K562 (cell line): ENCODE measurements around the gene STARD13. TPM values are rescaled to one million over a fixed set of nuclear protein-coding genes. Genes with fewer than 3 reads are reported as not detected.

Source experiments
- ATAC-seq: fragments of 200-7000 bp; cut with Tn5 transposase; 3 replicates; pipeline ENCODE4 v1.9.1; 2020; ENCODE audit warnings: moderate library complexity
- BruUV-seq: library from RNA; stranded (reverse); fragments of 400-500 nt; replicated peaks from 2 replicates; lab custom pipeline; 2021; lab: Mats Ljungman, UMichigan
- CTCF ChIA-PET: fragments of 300-600 bp; formaldehyde crosslinking; extraction: SDS; loops from one replicate; lab custom pipeline; 2021; ENCODE audit warnings: low intra/inter-chr PET ratio; lab: Yijun Ruan, JAX
- POLR2A ChIA-PET: fragments of 300-600, 350-650 bp; sonication (Branson Sonifier 250); formaldehyde crosslinking; extraction: SDS; loops from one replicate; lab custom pipeline; 2021; ENCODE audit warnings: antibody characterized with exemption, inconsistent platforms; lab: Yijun Ruan, JAX
- DNase-seq, 4 experiments: peaks; one replicate each; pipeline versions ENCODE4 v3.0.0 to v3.0.0-alpha.2; 2011 to 2018; ENCODE audit warnings: low spot score in 3 of 4, mixed read lengths in 3 of 4; ENCODE audit errors: extremely low read depth in 1 of 4
- FAIRE-seq: peaks from 2 replicates; lab custom pipeline; 2011; peaks lifted over from hg19 to GRCh38; lab: Jason Lieb, UNC
- H2AFZ ChIP-seq: 2 replicates; pipeline ENCODE4 v1.6.0; 2011; ENCODE audit warnings: low read depth, low read length, control low read depth, inconsistent platforms
- H3K27ac ChIP-seq: fragments of 200-600 bp; 3 replicates; pipeline ENCODE4 v1.8.0; 2011; ENCODE audit warnings: low read depth, mild to moderate bottlenecking, control low read depth, inconsistent platforms, low read length, moderate library complexity, mixed read lengths; ENCODE audit errors: extremely low read depth
- H3K27me3 ChIP-seq, 2 experiments: fragments of 300-600 bp in 1 of 2; 2 replicates in 1 of 2; 3 replicates in 1 of 2; pipeline versions ENCODE4 v1.6.0 to v1.8.0; 2011; ENCODE audit warnings: inconsistent platforms in 2 of 2, low read length in 2 of 2, mild to moderate bottlenecking in 1 of 2, mixed read lengths in 1 of 2, moderate library complexity in 1 of 2; ENCODE audit not compliant: control insufficient read depth in 2 of 2, insufficient read depth in 2 of 2
- H3K36me3 ChIP-seq: fragments of 300-600 bp; 3 replicates; pipeline ENCODE4 v1.8.0; 2011; ENCODE audit warnings: mild to moderate bottlenecking, low read length, inconsistent platforms; ENCODE audit not compliant: control insufficient read depth, insufficient read depth
- H3K4me1 ChIP-seq, 2 experiments: fragments of 200-600 bp in 1 of 2; replicated peaks in 1 of 2; 2 replicates in 1 of 2; 3 replicates in 1 of 2; pipeline versions ENCODE4 v1.5.1 to v1.8.0; 2011; ENCODE audit warnings: inconsistent platforms in 2 of 2, low read length in 2 of 2, mild to moderate bottlenecking in 1 of 2, mixed read lengths in 1 of 2, moderate library complexity in 1 of 2; ENCODE audit not compliant: control insufficient read depth in 2 of 2, insufficient read depth in 2 of 2
- H3K4me2 ChIP-seq: 2 replicates; pipeline ENCODE4 v1.6.1; 2011; ENCODE audit warnings: low read length, control low read depth, inconsistent platforms, mixed read lengths; ENCODE audit not compliant: insufficient read depth
- H3K4me3 ChIP-seq: fragments of 200-600 bp; sonication (generic), shearing (Covaris generic); 2 replicates; pipeline ENCODE4 v1.5.1; 2016; ENCODE audit warnings: control low read depth, inconsistent platforms
- H3K79me2 ChIP-seq: fragments of 200-600 bp; 3 replicates; pipeline ENCODE4 v1.8.0; 2011; ENCODE audit warnings: low read length, inconsistent platforms; ENCODE audit not compliant: control insufficient read depth, insufficient read depth
- H3K9ac ChIP-seq, 2 experiments: 2 replicates each; pipeline versions ENCODE4 v1.6.0 to v1.6.1; 2011; ENCODE audit warnings: low read depth in 2 of 2, low read length in 2 of 2, control low read depth in 1 of 2, inconsistent platforms in 1 of 2, mild to moderate bottlenecking in 1 of 2, mixed read lengths in 1 of 2; ENCODE audit not compliant: insufficient read depth in 1 of 2
- H3K9me1 ChIP-seq: one replicate; pipeline ENCODE4 v1.6.0; 2011; ENCODE audit warnings: inconsistent platforms, mild to moderate bottlenecking, low read length, moderate library complexity; ENCODE audit not compliant: control insufficient read depth, insufficient read depth
- H3K9me3 ChIP-seq: replicated peaks from 2 replicates; pipeline ENCODE4 v1.5.1; 2011; ENCODE audit warnings: low read depth, low read length, inconsistent platforms; ENCODE audit not compliant: control insufficient read depth, insufficient read depth
- H4K20me1 ChIP-seq: replicated peaks from 2 replicates; pipeline ENCODE4 v1.6.1; 2011; ENCODE audit warnings: low read length, inconsistent platforms, mixed read lengths; ENCODE audit not compliant: control insufficient read depth, insufficient read depth
- CHD7 ChIP-seq: fragments of 200-600 bp; sonication (generic); IDR thresholded peaks from one replicate; pipeline ENCODE4 v1.6.1; 2012; ENCODE audit warnings: mild to moderate bottlenecking, low read depth, low read length, inconsistent platforms
- ETV5 ChIP-seq: sonication (generic); formaldehyde crosslinking; IDR thresholded peaks from 2 replicates; pipeline ENCODE4 v1.4.0; 2020; ENCODE audit warnings: low read depth, mild to moderate bottlenecking, missing genetic modification reagents
- GATAD2B ChIP-seq: fragments of 450-650 bp; IDR thresholded peaks from 2 replicates; pipeline ENCODE4 v1.6.1; 2017; ENCODE audit warnings: mild to moderate bottlenecking, borderline replicate concordance
- NFE2L1 ChIP-seq: fragments of 450-650 bp; IDR thresholded peaks from 2 replicates; pipeline ENCODE4 v1.6.1; 2016; ENCODE audit warnings: missing genetic modification characterization, low read depth, mild to moderate bottlenecking, missing compliant biosample characterization, moderate library complexity, borderline replicate concordance
- WGBS: fragments of 100-300 bp; shearing (Covaris generic); methylation state at CpG from one replicate; pipeline ENCODE4 v1.1.6; 2016; ENCODE audit warnings: low coverage, mixed read lengths; ENCODE audit not compliant: insufficient coverage; ENCODE audit errors: missing lambda C conversion rate; 5-methylcytosine and 5-hydroxymethylcytosine counted together
- in situ Hi-C: fragments of 300-500 bp; cut with MboI; formaldehyde crosslinking; loops from 4 replicates; pipeline ENCODE4 v1.15.0; 2018; ENCODE audit warnings: inconsistent platforms, mixed read lengths
- intact Hi-C: fragments of 100-400 bp; cut with micrococcal nuclease; formaldehyde crosslinking; loops from 2 replicates; pipeline ENCODE4 v1.14.2; 2022
- polyA plus RNA-seq, 8 experiments: library from polyadenylated mRNA; depleted of rRNA in 4 of 8; stranded (reverse) in 5 of 8; unstranded in 3 of 8; fragments of >200 nt; fragmentation: Nextera tagmentation in 2 of 8; fragmentation: Illumina TruSeq in 1 of 8; extraction: Ambion mirVana in 2 of 8; extraction: Trizol in 1 of 8; gene quantifications; 2 replicates each; pipeline versions ENCODE4 v1.2.1 to v1.2.3, GENCODE V29; 2011 to 2014; ENCODE audit warnings: inconsistent platforms in 1 of 8, missing spikeins in 1 of 8
- total RNA-seq, 7 experiments: library from RNA; depleted of rRNA in 6 of 7; stranded (reverse); fragments of >200 nt in 6 of 7; fragmentation: Illumina TruSeq in 2 of 7; extraction: Trizol in 2 of 7; gene quantifications; 2 replicates each; pipeline versions ENCODE4 v1.2.1 to v1.2.3, GENCODE V29; 2011 to 2021; ENCODE audit warnings: low replicate concordance in 1 of 7

STARD13 gene
- total and polyA plus RNA-seq, 9 of the 15 experiments (the other 6 are each of a cell fraction or from before 2014, with no cell fraction given) = 0.11 TPM; not detected in 8

- POLR2A ChIA-PET = interaction anchor here (0.6 kb wide), 1 partner anchor 101 kb away, joined by 3 read pairs; no protein-coding TSS in a partner anchor
- DNase-seq (no peak), ATAC-seq (no peak), FAIRE-seq (no peak)
- Histone ChIP-seq H3K4me3 (no peak overlapping the region), H3K9ac (no peak overlapping the region), H3K36me3 (no peaks in the 10 kb centered on the region), H4K20me1 (no peaks in the 10 kb centered on the region), H3K79me2 (no peaks in the 10 kb centered on the region), H3K27me3 (no peaks in the 10 kb centered on the region), H3K4me1 (no peaks in the 10 kb centered on the region), H2AFZ (no peak overlapping the region), H3K27ac (no peak overlapping the region), H3K9me1 (no peaks in the 10 kb centered on the region), H3K9me3 (no peaks in the 10 kb centered on the region), H3K4me2 (no peak overlapping the region)
- CTCF ChIA-PET = no interaction called here
- intact Hi-C loops = no loop called here
- BruUV-seq = no TSS peak
- TF ChIP-seq CHD7 = no peak
- no peak for TF ChIP-seq NFE2L1 (tag)
- no peak for TF ChIP-seq ETV5 (CRISPR knock-in tag)
- TF ChIP-seq GATAD2B = no peak
- in situ Hi-C loops = no loop called here
- WGBS = 0% methylated on average over 4 of the region's 5 CpGs
Measured at GRCh38 chr13:33180122-33180804, 105.3 kb downstream of the STARD13 start.
